ENCODE data around the gene PRKAB1.
"Not testable (repeated sequence)": the region's sequence is repeated elsewhere in the genome, so short reads cannot be mapped to it uniquely, and the experiment has no call there.

The PRKAB1 gene

DNA sequence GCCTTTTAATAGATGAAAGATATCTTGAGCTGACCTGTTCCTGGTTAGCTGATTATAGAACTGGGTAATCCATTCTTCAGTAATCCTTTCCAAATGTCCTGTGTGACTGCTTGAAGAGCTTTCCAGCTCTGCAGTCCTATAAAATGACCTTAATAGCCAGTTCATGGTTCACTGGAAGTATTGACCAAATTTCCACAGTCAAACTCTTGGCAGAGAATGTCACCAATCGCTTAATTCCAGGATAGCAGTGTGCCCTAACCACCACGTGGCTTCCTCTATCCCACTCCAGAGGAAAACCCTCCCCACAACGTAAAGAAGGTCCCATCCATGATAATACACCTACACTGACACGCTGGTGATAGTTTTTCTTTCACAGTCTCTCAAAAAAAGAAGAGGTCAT lies 17.4 kb downstream of the PRKAB1 start:
- DNase-seq = no peak

DNA sequence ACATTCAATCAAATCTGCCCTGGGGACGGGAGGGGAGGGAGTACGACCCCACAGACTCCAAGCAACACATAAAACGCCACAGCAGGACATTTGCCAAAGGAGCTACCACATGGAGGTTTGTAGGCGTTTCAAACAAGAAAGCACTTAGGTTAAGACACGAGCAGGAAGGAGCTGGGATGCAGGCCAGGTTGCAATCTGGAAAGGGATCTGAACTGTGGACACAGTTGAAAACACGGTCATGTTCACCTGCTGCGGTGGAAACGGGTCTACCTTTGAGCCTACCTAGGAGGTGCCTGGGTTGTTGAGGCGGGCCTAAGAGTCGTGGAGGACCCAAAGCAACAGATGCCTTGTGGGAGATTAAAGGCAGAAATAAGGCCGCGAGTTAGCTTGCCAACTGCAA lies 18.4 kb downstream of the PRKAB1 start:
- DNase-seq = no peak

DNA sequence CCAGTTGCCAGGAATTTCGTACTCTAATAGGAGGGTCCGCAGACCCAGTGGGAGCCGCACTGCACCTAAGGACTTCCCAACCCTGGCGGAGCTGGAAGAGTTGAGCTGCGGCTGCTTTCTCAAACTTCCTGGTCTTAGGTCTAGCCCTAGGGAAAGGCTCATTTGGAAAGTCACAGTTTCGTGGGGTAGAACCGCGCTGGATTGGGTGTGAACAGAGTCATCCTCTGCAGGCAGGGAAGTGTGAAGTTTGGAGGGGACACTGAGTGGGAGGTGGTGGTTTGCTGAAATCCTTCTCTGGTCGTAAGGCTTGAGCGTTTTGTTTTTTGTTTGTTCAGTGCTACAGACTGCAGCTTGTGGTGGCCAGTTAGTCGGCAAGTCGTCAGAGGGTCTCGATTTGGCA lies 18.8 kb downstream of the PRKAB1 start:
- no peak for DNase-seq

DNA sequence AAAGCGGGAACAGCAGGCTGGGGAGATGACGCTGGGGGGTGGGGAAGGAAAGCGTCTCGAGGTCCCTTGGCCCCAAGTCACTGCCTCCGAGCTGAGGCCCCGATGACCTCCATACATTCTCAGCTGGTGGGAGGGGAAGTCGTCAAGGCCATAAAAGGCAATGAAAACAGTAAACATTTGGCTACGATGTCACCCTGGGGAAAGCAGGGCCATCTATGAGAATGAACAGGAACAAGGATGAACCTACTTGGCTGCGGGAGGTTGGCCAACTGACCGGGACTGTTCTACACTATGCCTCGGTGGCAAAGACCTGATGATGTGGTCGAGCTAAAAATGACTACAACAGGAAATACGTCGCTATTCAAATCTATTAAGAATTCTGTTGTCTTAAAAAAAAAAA lies 19.5 kb downstream of the PRKAB1 start:
- DNase-seq = no peak

DNA sequence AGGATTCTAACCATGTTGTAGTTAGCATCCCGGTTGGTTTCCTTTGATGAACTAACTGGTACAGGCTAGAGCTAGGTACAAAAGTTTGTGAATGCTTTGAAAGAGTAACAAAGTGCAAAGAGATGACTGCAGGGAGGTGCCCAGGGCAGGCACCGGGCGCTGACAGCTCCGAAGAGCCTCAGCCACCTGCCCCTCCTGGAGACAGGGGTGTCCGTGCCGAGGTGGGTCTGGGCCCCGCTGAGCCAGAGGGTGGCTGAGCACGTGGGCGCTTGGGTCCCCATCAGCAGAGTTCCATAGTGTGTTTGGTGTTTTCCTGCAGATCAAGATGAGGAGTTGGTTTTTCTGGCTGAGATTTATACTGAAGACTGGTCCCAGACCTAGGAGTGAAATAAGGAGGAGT lies 19.9 kb downstream of the PRKAB1 start:
- no peak for DNase-seq

DNA sequence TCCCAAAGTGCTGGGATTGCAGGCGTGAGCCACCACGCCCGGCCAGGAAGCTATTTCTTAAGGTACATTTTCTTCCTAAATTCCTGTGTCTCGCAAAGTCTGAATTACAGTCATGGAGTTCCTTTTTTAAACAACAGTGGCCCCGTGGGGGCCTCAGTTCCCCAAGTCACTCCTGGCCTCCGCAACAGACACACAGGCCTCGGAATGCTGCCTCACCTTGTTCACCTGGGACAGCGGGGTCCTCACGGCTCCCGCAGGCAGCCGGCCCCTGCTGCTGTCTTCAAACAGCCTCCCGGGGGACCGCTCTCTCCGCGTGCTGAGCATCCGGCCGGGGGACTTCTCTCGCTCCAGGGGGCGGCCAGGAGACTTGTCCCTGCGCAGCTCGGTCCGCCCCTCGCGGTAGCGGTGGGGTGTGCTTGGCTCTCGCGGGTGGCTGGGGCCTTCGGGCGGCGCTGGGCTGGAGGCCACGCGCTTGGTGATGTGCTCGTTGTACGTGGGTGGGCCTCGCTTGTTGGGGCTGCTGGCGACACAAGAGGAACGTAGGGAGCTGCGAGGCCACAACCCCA lies 22.1 kb downstream of the PRKAB1 start:
- DNase-seq = no peak

DNA sequence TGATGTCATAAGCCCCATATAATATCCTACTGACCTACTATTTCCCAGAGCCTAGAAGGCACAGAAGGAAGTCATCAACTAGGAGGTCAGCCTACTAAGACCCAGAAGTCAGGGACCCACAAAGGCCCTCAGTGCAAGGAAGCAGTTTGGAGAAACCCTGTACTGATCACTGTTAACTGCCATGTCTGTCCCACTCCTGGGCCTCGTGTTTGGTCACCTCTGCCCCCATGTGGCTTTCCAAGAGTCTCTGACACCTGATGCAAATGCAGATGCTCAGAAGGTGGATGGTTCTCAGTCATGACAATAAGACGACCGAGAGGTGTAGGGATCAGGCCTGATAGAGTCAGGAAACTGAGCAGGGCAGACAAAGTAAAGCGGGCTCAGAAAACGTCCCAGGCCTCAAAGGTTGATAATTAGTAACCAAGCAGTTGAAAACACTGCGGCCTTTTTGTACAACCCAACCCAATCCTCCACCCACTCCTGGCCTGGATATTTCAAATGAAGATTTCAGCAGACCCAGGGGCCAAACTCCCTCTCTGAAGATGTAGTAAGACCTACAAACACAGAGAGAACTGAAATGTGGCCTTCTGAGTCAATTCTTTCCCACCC lies 23.4 kb downstream of the PRKAB1 start:
- no peak for DNase-seq

DNA sequence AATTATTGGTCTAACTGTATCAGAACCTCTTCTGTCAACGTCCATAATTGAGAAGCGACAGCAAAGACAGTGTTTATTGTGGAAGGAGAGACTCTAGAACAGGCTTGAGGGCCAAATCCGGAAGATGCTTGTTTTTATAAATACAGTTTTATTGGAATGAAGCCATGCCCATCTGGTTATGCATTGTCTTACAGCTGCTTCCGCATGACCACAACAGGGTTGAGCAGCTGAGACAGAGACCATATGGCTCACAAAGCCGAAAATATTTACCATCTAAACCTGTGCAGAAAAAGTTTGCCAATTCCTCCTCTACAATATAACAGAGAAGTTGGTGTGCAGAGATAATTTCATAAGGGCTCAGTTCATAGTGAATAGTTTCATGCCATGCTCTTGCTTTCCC lies 24.5 kb downstream of the PRKAB1 start:
- DNase-seq = no peak

DNA sequence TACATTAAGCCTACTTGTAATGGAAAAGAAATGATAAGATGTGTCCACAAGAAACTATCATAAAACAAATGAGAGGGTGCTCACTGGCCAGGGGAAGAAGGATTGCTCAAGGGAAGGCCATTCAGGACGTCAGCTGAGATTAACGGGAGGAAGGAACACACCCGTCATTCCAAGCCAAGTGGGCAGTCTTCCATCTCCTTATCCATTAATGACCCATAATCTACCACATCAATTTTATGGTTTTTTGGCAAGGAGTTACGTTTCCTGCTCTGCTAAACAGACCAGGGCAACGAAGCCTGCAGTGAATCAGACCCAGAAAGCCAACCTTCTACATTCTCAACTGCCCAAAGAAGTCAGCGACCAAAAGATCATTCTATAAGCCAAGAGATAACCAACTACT lies 25.1 kb downstream of the PRKAB1 start:
- DNase-seq = no peak

DNA sequence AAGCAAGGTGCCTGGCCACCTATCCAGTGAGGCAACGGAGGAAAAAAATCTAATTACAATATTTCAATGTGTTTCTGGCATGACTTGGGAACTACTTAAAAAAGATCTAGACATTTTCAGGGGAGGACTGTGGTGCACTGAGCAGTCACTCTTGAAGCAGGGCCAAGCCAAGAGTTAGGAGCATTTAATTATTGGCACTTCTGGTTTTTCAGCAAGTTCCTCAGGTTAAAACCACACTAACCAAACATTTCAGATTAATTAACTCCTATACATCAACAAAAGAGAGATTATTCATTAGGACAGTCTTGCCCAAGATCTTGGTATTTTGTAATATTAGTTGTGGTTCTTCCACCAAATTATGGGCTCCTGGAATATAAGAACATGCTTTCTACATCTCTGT lies 25.6 kb downstream of the PRKAB1 start:
- no peak for DNase-seq

DNA sequence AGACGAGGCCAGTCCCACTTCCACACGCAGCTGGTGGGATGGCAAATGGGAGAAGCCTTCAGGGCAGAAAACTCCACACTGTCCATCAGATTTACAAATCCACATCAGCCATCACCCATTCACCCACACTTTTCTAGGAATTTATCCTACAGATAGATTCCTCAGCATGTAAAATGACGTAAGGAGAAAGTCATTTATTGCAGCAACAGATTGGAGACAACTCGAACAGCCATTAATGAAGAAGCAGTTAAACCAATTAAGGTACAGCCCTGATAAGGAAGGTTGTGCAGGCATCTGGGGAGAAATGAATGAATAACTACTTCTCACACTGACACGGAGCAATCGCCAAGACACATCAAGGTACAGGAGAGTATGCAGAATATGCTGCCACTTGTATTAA lies 26.2 kb downstream of the PRKAB1 start:
- DNase-seq = no peak

DNA sequence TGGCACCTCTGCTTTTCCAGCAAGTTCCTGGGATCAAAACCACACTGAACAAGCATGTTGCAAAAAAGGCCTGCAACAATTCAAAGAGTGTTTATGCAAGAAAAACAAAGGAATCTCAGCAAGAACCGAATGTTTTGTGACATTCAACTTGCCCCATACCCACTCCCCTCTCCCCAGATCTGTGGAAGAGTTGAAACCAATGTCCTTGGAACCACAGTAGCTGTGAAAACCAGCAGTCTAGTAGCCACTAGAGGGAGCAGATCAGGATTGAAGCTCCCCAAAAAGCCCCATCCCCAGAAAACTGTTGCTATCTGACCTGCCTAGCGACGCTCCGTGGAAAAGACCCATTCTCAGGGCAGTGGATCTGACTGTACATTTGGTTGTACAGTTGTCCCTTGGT lies 27.1 kb downstream of the PRKAB1 start:
- no peak for DNase-seq

DNA sequence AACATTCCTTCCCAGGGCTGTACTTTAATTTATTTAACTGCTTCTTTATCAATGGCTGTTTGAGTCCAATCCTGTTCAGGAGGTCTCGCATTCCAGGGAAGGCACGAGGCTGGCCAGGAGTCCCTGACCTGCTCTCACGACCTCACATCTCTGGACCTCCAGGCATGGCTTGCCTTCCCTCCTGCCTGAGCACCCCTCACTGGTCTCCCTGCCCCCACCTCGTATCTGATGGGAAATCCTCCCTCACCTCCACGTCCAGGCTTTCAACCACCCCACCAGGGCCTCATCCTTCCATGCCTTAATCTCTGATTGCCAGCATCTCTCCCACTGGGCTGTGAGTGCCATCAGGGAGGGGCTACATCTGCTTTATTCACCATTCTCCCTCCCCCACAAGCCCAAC lies 29.0 kb downstream of the PRKAB1 start:
- no peak for DNase-seq

DNA sequence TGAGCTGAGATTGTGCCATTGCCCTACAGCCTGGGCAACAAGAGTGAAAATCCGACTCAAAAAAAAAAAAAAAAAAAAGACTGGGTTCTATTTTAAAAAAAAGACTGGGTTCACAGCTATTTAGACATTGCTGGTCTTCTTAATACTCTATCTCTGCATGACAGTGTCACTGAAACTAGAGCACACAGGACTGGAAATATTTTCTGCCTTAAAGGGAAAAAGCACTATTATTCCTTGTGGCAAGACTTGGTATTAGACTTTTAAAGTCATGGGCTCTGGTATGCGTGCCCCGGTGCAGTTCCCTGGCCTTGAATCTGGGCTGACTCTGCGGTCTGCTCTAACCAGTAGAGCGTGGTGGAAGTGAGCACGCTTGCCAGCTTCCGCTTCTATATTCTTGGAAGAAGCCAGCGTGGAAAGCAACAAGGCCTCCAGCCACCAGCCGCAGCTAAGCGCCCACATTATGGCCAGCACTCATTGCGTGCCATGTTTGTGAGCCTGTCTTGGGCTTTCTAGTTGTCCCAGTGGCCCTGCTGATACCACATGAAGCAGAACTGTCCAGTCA lies 31.3 kb downstream of the PRKAB1 start:
- no peak for DNase-seq

DNA sequence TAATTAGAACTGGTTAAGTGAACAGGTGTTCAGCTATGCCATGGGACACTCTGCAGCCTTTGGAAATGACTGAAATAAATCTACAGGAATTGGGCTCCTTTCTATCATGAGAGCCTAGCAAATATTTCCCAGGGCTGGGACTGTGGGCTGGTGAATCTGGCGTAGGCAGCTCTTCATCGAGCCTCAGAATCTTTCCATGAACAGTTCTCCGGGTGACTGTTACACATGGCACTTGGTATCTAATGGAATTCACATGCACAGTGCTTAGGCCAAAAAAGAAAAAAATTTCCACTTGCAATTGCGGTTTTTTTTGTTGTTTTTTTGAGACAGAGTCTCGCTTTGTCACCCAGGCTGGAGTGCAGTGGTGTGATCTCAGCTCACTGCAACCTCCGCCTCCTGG lies 32.1 kb downstream of the PRKAB1 start:
- DNase-seq = no peak

DNA sequence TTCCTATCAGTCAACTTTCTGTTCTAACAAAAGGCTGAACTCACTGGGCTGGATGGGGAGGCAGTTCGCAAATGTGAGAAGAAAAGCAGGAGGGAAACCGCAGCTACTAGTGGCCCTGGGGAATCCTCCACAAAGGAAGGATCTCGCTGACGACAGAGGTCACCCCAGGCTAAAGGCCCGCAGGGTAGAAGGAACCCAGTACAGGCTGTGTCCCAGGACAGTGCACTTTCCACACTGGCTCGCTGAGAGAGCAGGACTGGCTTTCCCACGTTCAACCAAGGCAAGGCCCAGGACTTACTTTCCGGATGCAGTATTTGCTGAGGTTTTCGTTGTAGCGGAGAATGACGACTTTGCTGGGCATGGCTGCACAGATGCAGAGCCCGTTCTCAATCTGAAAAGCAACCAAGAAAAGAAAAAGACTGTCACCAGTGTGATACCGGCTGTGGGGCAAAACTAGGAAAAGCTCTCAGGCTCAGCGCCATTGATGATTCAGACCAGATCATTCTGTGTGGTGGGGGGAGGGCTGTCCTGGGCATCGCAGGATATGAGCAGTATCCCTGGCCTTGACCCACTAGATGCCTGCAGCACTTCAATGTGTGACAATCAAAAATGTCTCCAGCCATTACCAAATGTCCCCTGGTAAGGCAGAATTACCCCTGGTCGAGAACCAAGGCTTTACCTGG lies 36.3 kb downstream of the PRKAB1 start:
- DNase-seq = no peak

DNA sequence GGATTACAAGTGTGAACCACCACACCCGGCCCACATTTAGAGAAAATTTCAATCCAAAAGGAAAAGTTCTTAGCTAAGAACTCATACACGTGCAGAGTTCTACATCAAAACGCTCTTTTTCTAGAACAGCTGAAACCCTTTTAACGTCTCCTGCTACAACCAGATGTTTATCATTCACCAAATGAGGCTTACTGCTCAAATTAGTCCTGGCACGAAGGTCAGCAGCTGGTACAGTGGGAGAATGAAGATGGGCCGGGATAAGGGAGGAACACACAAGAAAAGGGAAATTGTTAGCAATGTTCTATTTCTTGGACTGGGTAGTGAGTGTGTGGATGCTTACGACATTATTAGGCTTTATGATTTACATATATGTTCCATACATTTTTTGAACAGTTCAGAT lies 37.2 kb downstream of the PRKAB1 start:
- no peak for DNase-seq

DNA sequence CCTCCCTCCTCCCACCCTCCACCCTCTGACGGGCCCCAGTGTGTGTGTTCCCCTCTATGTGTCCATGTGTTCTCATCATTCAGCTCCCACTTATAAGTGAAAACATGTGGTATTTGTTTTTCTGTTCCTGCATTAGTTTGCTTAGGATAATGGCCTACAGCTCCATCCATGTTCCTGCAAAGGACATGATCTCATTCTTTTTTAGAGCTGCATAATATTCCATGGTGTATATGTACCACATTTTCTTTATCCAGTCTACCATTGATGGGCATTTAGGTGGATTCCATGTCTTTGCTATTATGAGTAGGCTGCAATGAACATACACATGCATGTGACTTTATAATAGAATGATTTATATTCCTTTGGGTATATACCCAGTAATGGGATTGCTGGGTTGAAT lies 38.5 kb downstream of the PRKAB1 start:
- DNase-seq = not testable (repeated sequence)

DNA sequence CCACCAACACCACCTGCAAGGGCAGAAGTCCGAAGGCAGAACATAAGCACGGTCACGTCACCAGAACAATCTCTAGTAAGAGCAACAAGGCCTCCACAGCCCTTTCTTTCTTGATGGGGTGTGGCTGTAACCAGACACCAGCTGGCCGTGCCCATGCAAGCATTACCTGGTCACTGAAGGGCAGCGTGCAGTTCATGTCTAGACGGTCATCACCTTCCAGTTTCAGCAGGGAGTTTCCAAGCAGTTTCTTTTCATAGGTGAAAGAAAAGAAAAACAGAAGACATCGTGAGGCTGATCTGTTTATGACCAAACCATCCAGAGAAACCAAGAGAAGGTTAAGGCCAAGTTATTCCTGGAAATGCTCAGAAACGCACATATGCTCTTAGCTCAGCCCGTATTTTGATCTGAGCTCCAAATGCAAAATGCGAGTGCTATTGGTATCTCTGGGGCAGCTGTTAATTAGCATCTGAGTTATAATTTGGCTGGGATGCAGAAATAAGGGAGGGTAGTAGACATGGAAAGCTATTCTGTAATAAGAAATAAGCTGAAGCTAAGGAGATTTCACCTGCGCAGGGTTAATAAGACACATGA lies 42.5 kb downstream of the PRKAB1 start:
- no peak for DNase-seq

DNA sequence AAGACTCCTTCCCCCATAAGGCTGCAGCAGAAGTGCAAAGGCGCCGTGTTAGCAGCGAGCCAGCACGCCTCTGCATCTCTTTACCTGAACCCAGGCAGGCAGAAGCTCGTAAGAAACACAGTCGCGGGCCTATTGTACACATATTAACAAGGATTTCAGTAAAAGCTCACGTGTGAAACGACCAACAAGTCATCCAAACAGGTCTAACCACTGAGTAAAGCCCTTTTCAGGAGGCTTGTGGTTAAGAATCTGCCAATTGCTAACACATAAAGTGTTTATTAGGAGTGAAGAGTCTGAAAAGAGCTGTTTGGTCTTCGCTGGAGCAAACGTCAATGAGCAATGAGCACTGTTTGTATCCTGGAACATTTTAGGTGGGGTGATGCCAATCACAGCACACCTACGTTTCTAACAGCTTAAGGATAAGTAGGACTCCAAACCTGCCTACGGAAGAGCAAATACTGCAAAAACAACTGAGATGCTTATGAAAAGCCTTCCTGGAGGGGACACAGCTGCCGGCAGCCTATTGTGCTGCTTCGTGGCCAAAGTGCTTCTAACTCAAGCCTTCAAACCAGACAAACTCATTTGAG lies 43.1 kb downstream of the PRKAB1 start:
- no peak for DNase-seq

DNA sequence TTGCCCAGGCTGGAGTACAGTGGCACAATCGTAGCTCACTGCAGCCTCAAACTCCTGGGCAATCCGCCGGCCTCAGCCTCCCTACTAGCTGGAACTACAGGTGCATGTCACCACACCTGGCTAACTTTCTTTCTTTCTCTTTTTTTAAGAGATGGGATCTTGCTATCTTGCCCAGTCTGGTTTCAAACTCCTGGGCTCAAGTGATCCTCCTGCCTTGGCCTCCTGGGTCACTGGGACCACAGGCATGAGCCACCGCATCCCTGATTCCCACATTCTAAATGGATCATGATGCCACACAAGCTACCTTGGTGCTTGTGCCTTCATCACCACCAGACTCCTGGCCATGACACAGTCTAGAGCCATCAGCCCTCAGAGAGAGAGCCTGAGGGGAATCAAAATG lies 43.8 kb downstream of the PRKAB1 start:
- DNase-seq = no peak

DNA sequence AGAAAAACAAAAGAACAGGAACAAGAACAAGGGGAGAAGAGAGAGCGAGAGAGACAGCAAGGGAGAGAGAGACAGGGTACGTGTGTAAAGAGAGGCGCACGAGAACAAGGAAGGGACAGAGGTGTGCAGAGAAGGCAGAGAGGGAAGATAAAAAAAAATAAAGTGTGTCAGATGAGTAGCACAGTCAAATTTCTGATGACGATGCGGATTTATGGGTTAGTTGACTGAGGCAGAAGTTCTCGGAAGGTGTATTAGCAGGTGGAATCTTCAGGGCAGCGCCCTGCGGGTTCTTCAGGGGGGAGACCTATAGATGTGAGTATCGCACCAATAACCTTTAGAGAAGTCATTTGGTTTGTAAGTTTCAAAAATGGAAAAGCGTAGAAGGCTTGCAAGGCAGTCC lies 44.8 kb downstream of the PRKAB1 start:
- no peak for DNase-seq

DNA sequence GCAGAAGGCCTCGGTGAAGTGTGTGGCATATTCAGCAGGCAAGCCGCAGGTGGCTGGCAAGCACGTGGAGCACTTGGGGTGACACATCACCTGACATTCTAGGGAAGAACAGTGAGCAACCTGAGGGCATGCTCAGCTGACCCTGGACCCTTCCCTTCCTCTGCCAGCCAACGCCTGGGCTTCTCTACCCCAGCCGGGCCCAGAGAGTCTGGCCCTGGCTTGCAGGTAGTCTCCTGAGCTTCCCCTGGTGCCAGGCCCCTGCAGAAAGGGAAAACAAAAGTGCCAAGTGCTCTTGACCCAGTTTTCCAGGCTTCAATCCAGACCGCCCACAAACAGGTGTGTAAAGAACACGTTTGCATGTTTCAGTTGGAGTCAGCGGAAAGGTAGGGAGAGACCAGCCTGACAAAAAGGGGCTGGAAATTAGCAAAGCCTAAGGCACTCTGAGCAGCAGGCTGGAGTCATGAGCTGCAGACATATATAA lies 45.7 kb downstream of the PRKAB1 start:
- DNase-seq = no peak
